CD4-positive, alpha-beta T cell treated with Interleukin-12 subunit alpha and Interleukin-12 subunit beta, for 1 hour (primary cell): Measurements from ENCODE around the gene ANKRD13D.

ENCODE experiments used
- DNase-seq: peaks from one replicate; pipeline ENCODE4 v3.0.0-alpha.2; 2020

Gene ANKRD13D

GRCh38 chr11:67287355-67288197, 1.5 kb upstream of the ANKRD13D start:
- DNase-seq: no peak

GRCh38 chr11:67288198-67288451, 978 bp upstream of the ANKRD13D start:
- no peak for DNase-seq

DNA sequence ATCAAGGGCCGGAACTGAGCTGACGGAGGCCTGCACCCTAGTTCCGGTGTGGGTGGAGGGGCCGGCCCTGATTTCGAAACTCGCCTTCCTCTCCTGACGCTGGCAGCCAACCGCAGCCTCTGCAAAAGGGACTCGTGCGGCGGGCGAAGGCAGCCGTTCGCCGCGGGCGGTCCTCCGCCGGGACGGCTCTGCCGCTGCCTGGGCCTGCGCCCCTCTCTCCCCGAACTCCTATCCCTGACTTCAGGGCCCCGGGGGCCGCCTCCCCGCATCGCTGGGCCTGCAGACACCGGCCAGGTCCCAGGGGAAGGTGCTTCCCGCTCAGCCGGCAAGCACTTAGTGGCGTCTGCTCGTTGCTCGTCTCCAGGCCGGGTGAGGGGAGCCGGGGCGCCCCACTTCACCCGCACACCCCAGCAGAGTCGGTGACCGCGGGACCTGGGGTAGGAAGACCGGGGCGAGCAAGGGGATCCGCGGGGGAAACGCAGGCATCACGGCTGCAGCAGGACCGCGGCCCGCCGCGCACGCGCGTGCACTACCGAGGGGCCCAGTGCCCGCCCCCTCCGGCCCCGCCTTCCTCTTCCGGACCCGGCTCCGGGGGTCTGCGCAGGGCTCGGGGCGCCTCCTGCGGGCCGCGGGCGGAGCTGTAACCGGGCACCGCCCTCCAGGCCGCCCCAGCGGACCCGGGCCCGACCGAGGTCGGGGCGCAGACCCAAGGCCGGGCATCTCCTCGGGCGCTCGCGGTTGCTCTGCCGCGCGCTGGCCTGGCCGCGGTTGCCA, 464 bp upstream of the ANKRD13D start:
- DNase-seq: peak; percentile 89

DNA sequence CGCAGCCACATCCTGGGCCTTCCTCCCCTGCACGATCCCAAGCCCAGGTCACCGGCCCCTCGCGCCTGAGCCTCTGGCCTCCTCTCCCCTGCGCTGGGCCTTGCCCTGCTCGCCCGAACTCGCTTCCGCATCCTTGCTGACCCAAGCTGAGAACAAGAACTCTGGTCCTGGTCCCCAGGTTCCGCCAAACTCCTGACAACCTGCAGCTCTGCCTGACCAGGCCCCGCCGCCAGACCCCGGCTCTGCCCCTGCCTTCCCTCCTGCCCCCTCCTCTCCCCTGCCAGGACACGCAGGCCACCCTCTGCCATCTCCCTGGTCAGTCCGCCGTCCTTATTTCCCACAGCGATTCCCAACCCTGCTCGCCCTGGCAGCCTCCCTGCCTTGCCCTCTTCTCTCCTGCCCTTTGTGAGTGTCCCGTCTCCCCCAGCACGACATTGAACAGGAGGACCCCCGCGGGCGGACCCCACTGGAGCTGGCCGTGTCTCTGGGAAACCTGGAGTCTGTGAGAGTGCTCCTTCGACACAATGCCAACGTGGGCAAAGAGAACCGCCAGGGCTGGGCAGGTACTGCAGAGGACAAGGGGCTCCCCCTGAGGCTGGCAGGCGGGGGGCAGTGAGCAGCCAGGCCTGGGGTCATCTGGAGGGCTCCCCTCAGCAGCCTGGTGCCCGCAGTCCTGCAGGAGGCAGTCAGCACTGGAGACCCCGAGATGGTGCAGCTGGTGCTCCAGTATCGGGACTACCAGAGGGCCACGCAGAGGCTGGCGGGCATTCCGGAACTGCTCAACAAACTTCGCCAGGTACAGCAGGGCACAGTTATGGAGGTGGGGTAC, 762 bp downstream of the ANKRD13D start:
- DNase-seq: no peak

- no peak for DNase-seq
These were observed 1.7 kb downstream of the ANKRD13D start for GRCh38 chr11:67290801-67291200.

DNA sequence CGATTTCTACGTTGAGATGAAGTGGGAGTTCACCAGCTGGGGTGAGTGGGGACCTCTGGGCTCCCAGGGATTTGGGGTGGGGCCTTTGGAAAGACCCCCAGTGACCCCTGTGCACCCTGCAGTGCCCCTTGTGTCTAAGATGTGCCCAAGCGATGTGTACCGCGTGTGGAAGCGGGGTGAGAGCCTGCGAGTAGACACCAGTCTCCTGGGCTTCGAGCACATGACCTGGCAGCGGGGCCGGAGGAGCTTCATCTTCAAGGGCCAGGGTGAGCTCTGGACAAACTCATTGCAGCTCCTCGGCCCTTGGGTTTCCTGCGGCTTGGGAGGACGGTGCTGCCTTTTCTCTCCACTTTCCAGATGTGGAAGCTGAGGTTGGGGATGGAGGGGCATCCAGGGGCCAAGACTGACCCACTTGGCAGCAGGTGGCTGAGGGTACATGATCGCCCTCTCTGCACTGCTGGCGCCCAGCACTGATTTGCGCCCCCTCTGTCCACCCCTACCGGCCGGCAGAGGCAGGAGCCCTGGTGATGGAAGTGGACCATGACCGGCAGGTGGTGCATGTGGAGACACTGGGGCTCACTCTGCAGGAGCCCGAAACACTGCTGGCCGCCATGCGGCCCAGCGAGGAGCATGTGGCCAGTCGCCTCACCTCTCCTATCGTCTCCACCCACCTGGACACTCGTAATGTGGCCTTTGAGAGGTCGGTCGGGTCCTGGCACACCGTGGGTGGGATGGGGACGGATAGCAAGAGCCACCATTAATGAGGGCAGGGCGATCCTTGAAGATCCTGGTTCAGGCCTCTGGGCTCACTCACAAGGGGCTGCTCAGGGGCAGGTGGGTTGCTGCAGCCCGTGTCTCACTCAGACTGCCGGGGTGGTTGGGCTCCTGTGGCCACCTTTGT, 2.6 kb downstream of the ANKRD13D start:
- no peak for DNase-seq

GRCh38 chr11:67292671-67293070, 3.6 kb downstream of the ANKRD13D start:
- DNase-seq: no peak

GRCh38 chr11:67293090-67293489, 4.0 kb downstream of the ANKRD13D start:
- DNase-seq: no peak

- no peak for DNase-seq
These were observed 6.7 kb downstream of the ANKRD13D start for GRCh38 chr11:67295846-67296245.

GRCh38 chr11:67298786-67299185, 9.7 kb downstream of the ANKRD13D start:
- no peak for DNase-seq

- no peak for DNase-seq
These were observed 10.5 kb downstream of the ANKRD13D start for GRCh38 chr11:67299471-67300191.

DNA sequence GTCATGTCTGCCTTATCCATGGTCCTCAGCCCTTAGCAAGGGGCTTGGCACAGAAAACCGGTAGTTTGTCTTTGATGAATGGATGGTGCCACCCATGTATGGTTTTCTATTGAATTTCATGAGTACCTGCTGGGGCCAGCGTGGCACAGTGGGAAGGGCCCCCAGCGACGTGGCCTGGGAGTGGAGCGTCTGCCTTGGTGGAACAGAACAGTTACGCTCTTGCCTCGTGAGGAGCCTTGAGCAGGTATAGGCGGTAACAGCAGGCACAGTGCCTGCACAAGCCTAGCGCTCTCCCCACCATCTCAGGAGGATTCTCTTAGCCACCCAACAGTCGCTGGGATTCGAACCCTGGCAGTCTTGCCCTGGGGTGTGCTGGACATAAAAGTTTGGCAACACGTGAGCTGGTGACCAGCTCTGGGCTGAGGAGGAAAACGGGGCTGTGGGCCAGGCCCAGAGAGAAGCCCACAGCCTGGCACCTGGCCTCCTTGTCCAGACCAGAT, 11.2 kb downstream of the ANKRD13D start:
- DNase-seq: no peak

DNA sequence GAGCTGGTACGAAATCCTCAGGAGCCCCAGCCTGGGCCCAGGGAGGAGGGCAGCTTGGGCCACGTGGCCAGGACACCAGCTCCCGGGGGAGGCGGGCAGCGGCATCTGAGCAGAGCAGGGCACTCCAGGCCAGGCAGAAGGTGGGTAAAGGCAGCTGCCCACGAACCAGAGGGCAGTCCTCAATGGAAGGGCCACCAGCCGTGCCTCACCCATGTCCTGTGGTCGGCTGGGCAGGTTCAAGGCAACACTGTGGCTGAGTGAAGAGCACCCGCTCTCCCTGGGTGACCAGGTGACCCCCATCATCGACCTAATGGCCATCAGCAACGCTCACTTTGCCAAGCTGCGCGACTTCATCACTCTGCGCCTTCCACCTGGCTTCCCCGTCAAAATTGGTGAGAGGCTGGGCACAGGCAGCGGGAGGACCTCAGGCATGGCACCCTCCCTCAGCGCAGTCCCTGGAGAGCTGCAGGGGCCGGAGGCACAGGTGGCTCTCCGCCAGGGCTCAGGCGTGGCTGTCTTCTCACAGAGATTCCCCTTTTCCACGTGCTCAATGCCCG, 11.7 kb downstream of the ANKRD13D start:
- no peak for DNase-seq

DNA sequence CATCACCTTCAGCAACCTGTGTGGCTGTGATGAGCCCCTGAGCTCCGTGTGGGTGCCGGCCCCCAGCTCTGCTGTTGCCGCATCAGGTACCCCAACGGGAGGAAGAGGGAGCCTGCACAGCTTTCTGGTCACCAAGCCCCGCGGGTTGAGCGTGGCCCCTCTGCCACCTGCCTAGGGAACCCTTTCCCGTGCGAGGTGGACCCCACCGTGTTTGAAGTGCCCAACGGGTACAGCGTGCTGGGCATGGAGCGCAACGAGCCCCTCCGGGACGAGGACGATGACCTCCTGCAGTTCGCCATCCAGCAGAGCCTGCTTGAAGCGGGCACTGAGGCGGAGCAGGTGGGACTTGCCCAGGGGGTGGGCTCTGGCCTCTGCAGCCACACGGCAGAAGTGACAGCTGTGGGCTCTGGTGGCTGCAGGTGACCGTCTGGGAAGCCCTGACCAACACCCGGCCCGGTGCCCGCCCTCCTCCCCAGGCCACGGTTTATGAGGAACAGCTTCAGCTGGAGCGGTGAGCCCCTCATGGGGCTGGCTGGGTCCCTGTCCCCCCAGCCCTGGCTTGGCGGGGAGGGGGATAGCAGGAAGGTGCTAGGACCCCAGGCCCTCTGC, 12.3 kb downstream of the ANKRD13D start:
- DNase-seq: no peak

GRCh38 chr11:67301951-67302516, 12.9 kb downstream of the ANKRD13D start:
- no peak for DNase-seq

- no peak for DNase-seq
These were observed 13.5 kb downstream of the ANKRD13D start for GRCh38 chr11:67302571-67303131.

GRCh38 chr11:67303132-67303834, 14.2 kb downstream of the ANKRD13D start, which contains the start of gene SSH3:
Gene SSH3 (plus strand): TSS chr11:67303530. CDS start chr11:67303626, 96 bp downstream.
- DNase-seq: peak; percentile 51

DNA sequence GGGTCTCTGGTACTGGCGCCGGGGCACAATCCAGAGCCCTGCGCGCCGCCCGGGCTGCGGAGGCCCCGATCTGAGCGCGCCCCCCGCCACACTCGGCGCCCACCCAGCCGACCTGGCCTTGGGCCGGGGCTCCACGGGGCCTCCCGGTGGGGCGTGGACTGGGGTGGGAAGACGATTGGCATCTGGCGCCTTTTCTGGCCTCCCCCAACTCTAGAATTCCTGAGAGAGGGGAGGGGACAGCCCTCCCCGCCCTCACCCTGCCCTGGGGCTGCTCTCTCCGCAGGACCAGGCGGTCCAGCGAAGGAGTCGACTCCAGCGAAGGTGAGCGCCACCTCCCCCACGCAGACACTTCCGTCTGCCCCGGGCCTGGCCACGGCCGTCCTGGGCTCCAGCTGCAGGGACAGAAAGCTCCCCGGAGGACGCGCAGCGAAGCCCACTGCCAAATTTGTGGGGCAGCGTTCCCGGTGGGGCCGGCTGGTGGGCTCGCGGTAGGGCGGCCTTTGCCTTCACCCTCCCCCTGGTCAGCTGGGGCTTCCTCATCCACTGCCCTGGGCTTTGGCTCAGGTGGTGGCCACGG, 14.8 kb downstream of the ANKRD13D start:
- DNase-seq: no peak
